LHCN-M2 (cell line): ENCODE measurements around the gene DOK3. TPM values are rescaled to one million over a fixed set of nuclear protein-coding genes. Genes with fewer than 3 reads are reported as not detected.

Experiments used
- DNase-seq: peaks from one replicate; pipeline ENCODE4 v3.0.0-alpha.2; 2012; ENCODE audit warnings: low read depth
- total RNA-seq: library from RNA; depleted of rRNA; stranded (reverse); fragments of >200 nt; gene quantifications from 2 replicates; pipeline ENCODE4 v1.2.3, GENCODE V29; 2014

The DOK3 gene
- total RNA-seq, 1 experiment from 2014 or later, result 14.8 TPM

- DNase-seq, result no peak
Observed at GRCh38 chr5:177483994-177484901, 25.4 kb downstream of the DOK3 start.

- no peak for DNase-seq
Observed at GRCh38 chr5:177483042-177483441, 26.6 kb downstream of the DOK3 start.

- no peak for DNase-seq
Observed at GRCh38 chr5:177482359-177482795, 27.2 kb downstream of the DOK3 start.

- DNase-seq, result peak; percentile 72
Observed at GRCh38 chr5:177479774-177480173, 29.9 kb downstream of the DOK3 start.

- no peak for DNase-seq
Observed at GRCh38 chr5:177478711-177479646, 30.6 kb downstream of the DOK3 start.

- no peak for DNase-seq
Observed at GRCh38 chr5:177477701-177478477, 31.7 kb downstream of the DOK3 start.

GRCh38 chr5:177476531-177477233, 32.9 kb downstream of the DOK3 start:
- no peak for DNase-seq

GRCh38 chr5:177475563-177476427, 33.8 kb downstream of the DOK3 start:
- no peak for DNase-seq

- no peak for DNase-seq
Observed at GRCh38 chr5:177474846-177475562, 34.6 kb downstream of the DOK3 start.

- no peak for DNase-seq
Observed at GRCh38 chr5:177474002-177474476, 35.6 kb downstream of the DOK3 start.

- DNase-seq, result peak; percentile 58
Observed at GRCh38 chr5:177473443-177474001, 36.1 kb downstream of the DOK3 start, which contains the start of gene DBN1. Gene DBN1, minus strand, starts transcription at chr5:177473634. Its CDS starts 113 bp downstream, at chr5:177473521.

- no peak for DNase-seq
Observed at GRCh38 chr5:177472460-177473442, 36.9 kb downstream of the DOK3 start.

GRCh38 chr5:177471610-177472356, 37.8 kb downstream of the DOK3 start:
- no peak for DNase-seq

GRCh38 chr5:177470759-177471536, 38.7 kb downstream of the DOK3 start:
- DNase-seq, result no peak

GRCh38 chr5:177469750-177470525, 39.7 kb downstream of the DOK3 start:
- DNase-seq, result no peak
